Measurements from ENCODE around the gene UNC93A. TPM values are rescaled to one million over a fixed set of nuclear protein-coding genes. Genes with fewer than 3 reads are reported as not detected.

UNC93A gene
- total and polyA plus RNA-seq, 2 donors (not counting 3 experiments of a cell fraction or from before 2014, with no cell fraction given): not detected

DNA sequence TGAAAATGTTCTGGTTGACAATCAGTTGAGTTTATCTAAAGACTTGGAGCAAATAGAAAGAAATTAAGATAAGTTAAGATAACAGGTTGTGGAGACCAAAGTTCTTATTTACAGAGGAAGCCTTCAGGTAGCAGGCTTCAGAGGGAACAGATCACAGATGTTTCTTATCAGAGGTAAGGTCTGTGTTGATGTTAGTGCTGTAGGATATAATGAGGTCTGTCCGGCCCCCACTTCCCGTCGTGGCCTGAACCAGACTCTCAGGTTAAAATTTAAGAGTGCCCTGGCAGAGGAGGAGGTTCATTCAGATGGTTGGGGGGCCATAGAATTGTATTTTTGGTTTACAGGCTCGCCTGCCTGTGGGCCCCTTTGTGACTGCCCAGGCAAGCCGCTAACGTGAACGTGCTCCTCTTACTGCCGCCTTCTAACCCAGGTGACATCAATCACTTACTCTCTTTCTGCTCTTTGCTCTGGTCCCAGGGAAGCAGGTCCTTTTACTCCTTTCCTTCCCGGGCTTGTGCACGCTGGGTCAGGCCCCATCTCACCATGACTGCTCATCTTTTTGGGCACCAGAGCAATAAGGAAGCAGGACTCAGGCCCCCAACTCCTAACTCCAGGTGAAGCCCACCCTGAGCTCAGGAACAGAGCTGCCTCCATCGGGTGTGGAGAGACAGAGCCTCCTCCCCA, 18.3 kb upstream of the UNC93A start:
- Histone ChIP-seq H4K20me1 (replicated peaks; ENCODE audit: control insufficient read depth, extremely low read depth, insufficient read depth, low read length) (no peaks in the 10 kb centered on the region), H3K36me3 (ENCODE audit: control insufficient read depth in 2 of 2, extremely low read depth in 1 of 2, insufficient read depth in 2 of 2, low read length in 2 of 2) (no peaks in the 10 kb centered on the region), H3K4me3 (replicated peaks in 1 of 3; ENCODE audit: insufficient read depth in 1 of 3, low read depth in 1 of 3, low read length in 3 of 3) (no peak overlapping the region), H3K4me1 (ENCODE audit: control insufficient read depth, extremely low read depth, insufficient read depth, low read length) (no peaks in the 10 kb centered on the region), H2AFZ (ENCODE audit: low read depth, low read length) (no peak overlapping the region), H3K9ac (replicated peaks; ENCODE audit: extremely low read depth, insufficient read depth, low read length) (no peak overlapping the region), H3K4me2 (ENCODE audit: insufficient read depth, low read length) (no peak overlapping the region), H3K79me2 (ENCODE audit: control insufficient read depth, insufficient read depth, low read length) (no peaks in the 10 kb centered on the region), H3K27ac (ENCODE audit: insufficient read depth, low read depth, low read length) (no peak overlapping the region), H3K9me3 (replicated peaks; ENCODE audit: control insufficient read depth, insufficient read depth, low read length) (no peaks in the 10 kb centered on the region), H3K27me3 (ENCODE audit: control insufficient read depth in 2 of 2, insufficient read depth in 2 of 2, low read length in 2 of 2) (no peaks in the 10 kb centered on the region), H3K9me1 (replicated peaks; ENCODE audit: control insufficient read depth, extremely low read depth, insufficient read depth, low read length) (no peaks in the 10 kb centered on the region)
- TF ChIP-seq CTCF (IDR thresholded peaks at IDR 0.05; ENCODE audit: extremely low read depth in 1 of 2, insufficient read depth in 1 of 2, low read depth in 1 of 2, low read length in 2 of 2): no peak
- no peak for TF ChIP-seq POLR2A (IDR thresholded peaks at IDR 0.05; ENCODE audit: low read depth, low read length)
- TF ChIP-seq GATA2 (IDR thresholded peaks at IDR 0.05; ENCODE audit: insufficient read depth, insufficient read length, low read depth, low read length): no peak
- TF ChIP-seq FOS (IDR thresholded peaks at IDR 0.05; ENCODE audit: borderline replicate concordance, insufficient read depth, low read length): no peak
- no peak for TF ChIP-seq JUN (IDR thresholded peaks at IDR 0.05; ENCODE audit: borderline replicate concordance, insufficient read depth, insufficient read length, low read depth)
- no peak for TF ChIP-seq POLR2AphosphoS5 (IDR thresholded peaks at IDR 0.05; ENCODE audit: insufficient read depth, low read depth, low read length)
- FAIRE-seq (no peak), DNase-seq (ENCODE audit: low read depth, low spot score) (no peak)
- ChIA-PET CTCF (no interaction called here), POLR2A (no interaction called here)
- intact Hi-C loops (cut with micrococcal nuclease): no loop called here
- BruUV-seq (replicated peaks): no TSS peak
- dilution Hi-C loops (cut with MboI; ENCODE audit: extremely low pct_ligation_motif_present, low sequenced_read_pairs): no loop called here
